ENCODE data around the gene ZNF76.

The ZNF76 gene

DNA sequence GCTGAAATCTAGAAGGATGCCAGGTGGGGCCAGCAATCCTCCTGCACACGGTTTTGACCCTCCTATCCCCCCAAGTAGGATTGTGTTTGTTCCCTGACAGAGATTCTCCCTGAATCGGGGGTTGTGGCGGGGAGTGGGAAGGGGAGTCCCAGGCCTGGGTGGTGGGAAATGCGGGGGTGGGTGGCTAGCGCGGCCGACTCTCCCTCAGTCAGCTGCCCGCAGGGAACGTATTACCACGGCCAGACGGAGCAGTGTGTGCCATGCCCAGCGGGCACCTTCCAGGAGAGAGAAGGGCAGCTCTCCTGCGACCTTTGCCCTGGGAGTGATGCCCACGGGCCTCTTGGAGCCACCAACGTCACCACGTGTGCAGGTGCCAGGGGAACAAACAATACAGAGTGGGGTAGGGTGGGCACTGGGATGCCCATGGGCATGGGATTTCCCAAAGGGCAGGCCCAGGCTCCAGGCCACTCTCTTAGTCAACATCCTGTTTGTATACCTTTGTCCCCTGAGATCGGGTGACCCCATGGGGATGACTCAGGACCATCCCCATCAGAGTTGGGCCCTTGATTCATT lies 16.1 kb upstream of the ZNF76 start:
- Mint-ChIP-seq H3K36me3 (ENCODE audit: low read depth) (no peaks in the 10 kb centered on the region), H3K27ac (no peak overlapping the region), H3K4me3 (no peak overlapping the region), H3K4me1 (ENCODE audit: low read depth) (peaks cover 17% of the 10 kb centered on the region), H3K9me3 (no peaks in the 10 kb centered on the region), H3K27me3 (ENCODE audit: low read depth) (no peaks in the 10 kb centered on the region)
- DNase-seq (ENCODE audit: low spot score) = no peak

- no peak for DNase-seq (ENCODE audit: low spot score)
- Mint-ChIP-seq H3K4me1 (ENCODE audit: low read depth) (peaks cover 24% of the 10 kb centered on the region), H3K36me3 (ENCODE audit: low read depth) (no peaks in the 10 kb centered on the region)
These were observed 15.0 kb upstream of the ZNF76 start for GRCh38 chr6:35244551-35244950.

GRCh38 chr6:35247642-35248231 lies 11.8 kb upstream of the ZNF76 start:
- H3K4me3 Mint-ChIP-seq = peak overlapping the region; percentile 58
- H3K9me3 Mint-ChIP-seq = no peaks in the 10 kb centered on the region
- H3K27me3 Mint-ChIP-seq (ENCODE audit: low read depth) = no peaks in the 10 kb centered on the region

More at GRCh38 chr6:35244551-35244950, 15.0 kb upstream of the ZNF76 start:
- Mint-ChIP-seq H3K9me3 (no peaks in the 10 kb centered on the region), H3K4me3 (no peak overlapping the region), H3K27ac (no peak overlapping the region), H3K27me3 (ENCODE audit: low read depth) (no peaks in the 10 kb centered on the region)

DNA sequence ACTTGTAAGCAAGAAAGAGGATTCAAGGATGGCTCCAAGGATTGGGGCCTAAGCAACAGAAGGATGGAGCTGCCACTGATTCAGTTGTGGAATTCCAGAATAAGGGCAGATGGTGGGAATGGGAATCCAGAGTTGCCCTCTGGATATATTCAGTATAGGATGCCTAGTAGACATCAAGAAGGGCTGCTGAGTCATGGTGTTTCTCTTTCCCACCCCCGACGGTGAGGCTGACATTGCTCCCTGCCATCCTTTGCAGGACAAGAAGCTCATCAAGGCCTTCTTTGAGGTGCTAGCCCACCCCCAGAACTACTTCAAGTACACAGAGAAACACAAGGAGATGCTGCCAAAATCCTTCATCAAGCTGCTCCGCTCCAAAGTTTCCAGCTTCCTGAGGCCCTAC lies 11.2 kb upstream of the ZNF76 start:
- peaks cover 24% of the 10 kb centered on the region for H3K4me1 Mint-ChIP-seq (ENCODE audit: low read depth)
- no peaks in the 10 kb centered on the region for H3K9me3 Mint-ChIP-seq
- peak overlapping the region; percentile 58 for H3K4me3 Mint-ChIP-seq
- H3K27ac Mint-ChIP-seq = peak overlapping the region; percentile 66
- H3K36me3 Mint-ChIP-seq (ENCODE audit: low read depth) = no peaks in the 10 kb centered on the region
- DNase-seq (ENCODE audit: low spot score) = no peak
- no peaks in the 10 kb centered on the region for H3K27me3 Mint-ChIP-seq (ENCODE audit: low read depth)

More at GRCh38 chr6:35247642-35248231, 11.8 kb upstream of the ZNF76 start:
- Mint-ChIP-seq H3K4me1 (ENCODE audit: low read depth) (peaks cover 24% of the 10 kb centered on the region), H3K27ac (peak overlapping the region; percentile 66), H3K36me3 (ENCODE audit: low read depth) (no peaks in the 10 kb centered on the region)
- peak; percentile 14 for DNase-seq (ENCODE audit: low spot score)

DNA sequence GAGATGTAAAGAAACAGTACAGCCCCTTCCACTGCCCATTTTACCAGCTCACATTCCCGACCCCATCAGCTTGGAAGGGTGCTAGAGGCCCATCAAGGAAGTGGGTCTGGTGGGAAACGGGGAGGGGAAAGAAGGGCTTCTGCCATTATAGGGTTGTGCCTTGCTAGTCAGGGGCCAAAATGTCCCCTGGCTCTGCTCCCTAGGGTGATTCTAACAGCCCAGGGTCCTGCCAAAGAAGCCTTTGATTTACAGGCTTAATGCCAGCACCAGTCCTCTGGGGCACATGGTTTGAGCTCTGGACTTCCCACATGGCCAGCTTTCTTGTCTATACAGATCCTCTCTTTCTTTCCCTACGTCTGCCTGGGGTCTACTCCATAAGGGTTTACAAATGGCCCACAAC lies 10.6 kb upstream of the ZNF76 start:
- H3K27me3 Mint-ChIP-seq (ENCODE audit: low read depth) = no peaks in the 10 kb centered on the region
- no peak for DNase-seq (ENCODE audit: low spot score)
- peak overlapping the region; percentile 50 for H3K4me3 Mint-ChIP-seq
- H3K9me3 Mint-ChIP-seq = no peaks in the 10 kb centered on the region
- no peaks in the 10 kb centered on the region for H3K36me3 Mint-ChIP-seq (ENCODE audit: low read depth)
- peak overlapping the region; percentile 64 for H3K27ac Mint-ChIP-seq
- H3K4me1 Mint-ChIP-seq (ENCODE audit: low read depth) = peaks cover 24% of the 10 kb centered on the region

DNA sequence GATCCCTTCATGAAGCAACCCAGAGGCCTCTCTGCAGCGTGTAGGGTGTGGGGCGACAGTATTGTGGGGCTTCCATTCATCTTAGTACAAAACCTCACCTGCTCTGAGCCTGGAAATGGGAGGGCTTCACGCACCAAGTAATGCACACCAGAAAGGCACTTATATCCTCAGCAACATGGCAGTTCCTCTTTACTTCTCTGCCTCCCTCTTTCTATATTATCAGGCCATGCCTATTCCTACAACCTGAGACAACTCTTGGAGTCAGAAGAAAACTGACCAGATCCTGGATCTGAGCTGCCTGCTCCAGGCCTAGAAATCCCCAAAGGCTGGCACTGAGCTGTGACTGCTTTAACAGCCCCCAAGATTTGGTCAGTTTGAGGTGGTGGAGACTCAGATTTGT lies 7.6 kb upstream of the ZNF76 start:
- H3K9me3 Mint-ChIP-seq = no peaks in the 10 kb centered on the region

DNA sequence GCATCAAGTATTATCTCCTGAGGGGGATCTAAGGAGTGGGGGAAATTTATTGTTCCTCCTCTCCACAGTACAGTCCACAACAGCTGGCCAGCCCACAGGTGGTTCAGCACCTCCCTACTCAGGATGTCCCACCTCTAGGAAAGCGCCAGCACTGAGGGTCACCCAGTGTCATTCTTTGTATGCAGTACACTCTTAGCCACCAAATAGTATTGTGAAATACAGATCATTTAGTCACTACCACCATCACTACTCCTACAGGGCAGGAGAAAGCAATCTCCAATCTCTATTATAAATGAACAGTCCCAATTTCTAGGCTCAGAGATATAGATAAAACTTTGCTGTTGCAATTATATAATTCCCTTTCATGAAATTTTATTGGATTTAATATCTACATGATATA lies 6.3 kb upstream of the ZNF76 start:
- no peaks in the 10 kb centered on the region for H3K9me3 Mint-ChIP-seq
- H3K27ac Mint-ChIP-seq = no peak overlapping the region
- peaks cover 11% of the 10 kb centered on the region for H3K4me1 Mint-ChIP-seq (ENCODE audit: low read depth)
- DNase-seq (ENCODE audit: low spot score) = no peak
- H3K36me3 Mint-ChIP-seq (ENCODE audit: low read depth) = no peaks in the 10 kb centered on the region
- no peaks in the 10 kb centered on the region for H3K27me3 Mint-ChIP-seq (ENCODE audit: low read depth)
- no peak overlapping the region for H3K4me3 Mint-ChIP-seq

More for the DNA sequence above, 7.6 kb upstream of the ZNF76 start:
- Mint-ChIP-seq H3K4me3 (no peak overlapping the region), H3K36me3 (ENCODE audit: low read depth) (no peaks in the 10 kb centered on the region), H3K27ac (no peak overlapping the region), H3K4me1 (ENCODE audit: low read depth) (peaks cover 18% of the 10 kb centered on the region), H3K27me3 (ENCODE audit: low read depth) (no peaks in the 10 kb centered on the region)
- DNase-seq (ENCODE audit: low spot score) = no peak

DNA sequence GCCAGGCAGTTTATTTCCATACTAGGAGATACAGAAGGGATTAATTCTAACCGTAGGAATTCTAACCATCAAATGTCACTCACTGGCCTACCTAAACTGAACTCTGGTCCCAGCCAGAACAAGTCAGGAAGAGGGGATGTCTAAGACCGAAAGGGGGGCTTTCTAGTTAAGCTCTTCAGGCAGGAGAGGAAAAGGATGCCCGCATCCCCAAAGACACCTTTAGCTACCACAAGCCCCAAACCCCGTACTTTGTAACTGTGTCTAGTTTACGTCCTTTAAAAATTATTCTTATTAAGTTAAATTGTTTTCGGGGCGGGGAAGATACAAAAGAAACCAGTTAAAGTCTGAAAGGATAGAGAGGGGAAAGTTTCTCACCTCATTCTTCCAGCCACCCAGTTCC lies 1.2 kb upstream of the ZNF76 start:
- Mint-ChIP-seq H3K27ac (peak overlapping the region; percentile 94), H3K4me1 (ENCODE audit: low read depth) (peaks cover 33% of the 10 kb centered on the region), H3K4me3 (peak overlapping the region; percentile 97), H3K36me3 (ENCODE audit: low read depth) (no peaks in the 10 kb centered on the region), H3K9me3 (no peaks in the 10 kb centered on the region), H3K27me3 (ENCODE audit: low read depth) (no peaks in the 10 kb centered on the region)
- no peak for DNase-seq (ENCODE audit: low spot score)

DNA sequence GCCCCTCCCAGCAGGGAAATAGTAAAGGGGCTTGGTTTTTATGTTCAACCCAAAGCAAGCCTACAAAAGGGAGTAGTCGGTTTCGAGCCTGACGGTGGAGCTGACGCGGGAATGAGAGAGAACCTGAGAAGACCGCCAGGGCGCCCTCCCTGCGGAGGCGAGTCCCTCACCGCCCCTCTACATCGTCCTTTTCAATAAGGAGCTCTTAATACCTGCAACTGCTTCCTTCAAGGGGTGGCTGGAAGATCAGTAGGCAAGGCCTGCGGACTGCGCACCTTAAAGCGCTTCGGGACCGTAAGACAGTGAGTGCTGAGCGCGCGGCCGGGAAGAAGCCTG lies 709 bp upstream of the ZNF76 start:
- Mint-ChIP-seq H3K4me3 (peak overlapping the region; percentile 97), H3K27ac (peak overlapping the region; percentile 94), H3K9me3 (no peaks in the 10 kb centered on the region), H3K27me3 (ENCODE audit: low read depth) (no peaks in the 10 kb centered on the region), H3K36me3 (ENCODE audit: low read depth) (no peaks in the 10 kb centered on the region), H3K4me1 (ENCODE audit: low read depth) (peaks cover 33% of the 10 kb centered on the region)
- no peak for DNase-seq (ENCODE audit: low spot score)

DNA sequence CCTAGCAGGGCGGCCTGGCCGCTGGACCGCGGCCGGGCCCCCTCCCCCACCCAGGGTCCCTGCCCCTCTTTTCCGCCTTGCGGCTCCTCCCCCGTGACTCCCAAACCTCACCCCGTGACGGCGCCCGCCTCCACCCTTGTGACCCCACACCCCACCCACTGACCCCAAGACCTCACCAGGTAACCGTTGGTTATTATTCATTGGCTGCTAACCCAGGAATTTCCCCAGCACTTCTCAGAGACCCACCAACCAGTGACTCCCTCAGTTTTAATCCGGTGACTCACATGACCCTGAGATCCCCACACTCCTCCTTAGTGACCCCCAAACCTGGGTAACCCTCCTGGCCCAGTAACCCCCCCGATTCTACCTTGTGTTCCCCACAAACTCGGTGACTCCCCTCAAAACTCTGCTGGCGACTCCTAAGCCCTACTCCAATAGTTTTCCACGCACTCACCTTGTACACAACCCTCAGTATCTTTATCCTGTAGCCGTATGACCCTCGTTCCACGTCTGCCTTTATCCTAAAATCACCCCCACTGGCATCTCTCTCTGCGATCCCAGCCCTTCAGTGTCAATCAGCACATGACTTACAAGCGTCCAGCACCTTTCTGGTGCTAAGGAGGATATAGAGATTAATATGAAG lies 534 bp downstream of the ZNF76 start:
- Mint-ChIP-seq H3K36me3 (ENCODE audit: low read depth) (peaks cover 3% of the 10 kb centered on the region), H3K27ac (peak overlapping the region; percentile 89), H3K27me3 (ENCODE audit: low read depth) (no peaks in the 10 kb centered on the region), H3K4me1 (ENCODE audit: low read depth) (peaks cover 39% of the 10 kb centered on the region), H3K4me3 (peak overlapping the region; percentile 85), H3K9me3 (no peaks in the 10 kb centered on the region)
- DNase-seq (ENCODE audit: low spot score) = peak; percentile 60

DNA sequence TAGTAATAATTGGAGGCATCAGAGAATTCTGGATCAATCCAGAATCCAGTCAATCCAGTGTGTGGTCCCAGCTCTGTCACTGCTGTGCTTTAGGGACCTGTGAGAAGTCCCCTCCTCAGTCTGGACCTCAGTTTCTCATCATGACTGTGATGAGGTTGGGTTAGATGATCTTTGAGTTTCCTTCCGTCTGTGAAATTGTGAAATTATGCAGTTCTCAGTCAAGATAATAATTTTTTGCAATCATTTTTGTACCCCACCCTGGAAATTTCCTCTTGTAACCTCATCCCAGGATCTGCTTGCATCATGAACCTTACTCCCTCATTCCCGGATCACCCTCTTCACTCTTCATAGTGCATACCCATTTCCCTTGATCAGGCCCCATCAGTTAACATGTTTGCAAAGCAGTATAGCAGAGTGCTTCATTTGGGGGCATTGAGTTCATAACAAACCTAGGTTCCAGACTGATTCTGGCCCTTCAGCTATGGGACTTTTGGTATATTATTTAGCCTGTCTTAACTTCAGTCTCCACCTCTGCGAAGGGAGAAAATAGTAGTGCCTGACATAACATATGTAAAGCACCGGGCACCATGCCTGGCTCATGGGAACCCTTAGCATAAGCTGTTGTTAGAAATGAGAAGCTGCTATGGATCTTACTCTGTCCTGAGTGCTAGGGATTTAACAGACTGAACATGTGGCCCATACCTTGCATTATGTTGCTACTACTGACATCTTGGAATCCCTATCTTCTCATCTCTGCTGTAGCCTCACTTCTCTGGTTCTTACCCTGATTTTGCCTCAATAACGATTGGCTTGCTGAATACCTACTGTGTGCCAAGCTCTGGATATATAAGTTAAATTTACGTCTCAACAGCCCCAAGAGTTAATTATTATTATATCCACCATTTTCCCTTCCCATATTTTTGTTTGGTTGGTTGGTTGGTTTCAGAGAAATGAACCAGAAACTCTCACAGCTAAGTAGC lies 1.3 kb downstream of the ZNF76 start:
- Mint-ChIP-seq H3K27me3 (ENCODE audit: low read depth) (no peaks in the 10 kb centered on the region), H3K36me3 (ENCODE audit: low read depth) (peaks cover 3% of the 10 kb centered on the region), H3K9me3 (no peaks in the 10 kb centered on the region), H3K4me1 (ENCODE audit: low read depth) (peaks cover 41% of the 10 kb centered on the region), H3K27ac (peak overlapping the region; percentile 89), H3K4me3 (peak overlapping the region; percentile 85)
- DNase-seq (ENCODE audit: low spot score) = no peak

DNA sequence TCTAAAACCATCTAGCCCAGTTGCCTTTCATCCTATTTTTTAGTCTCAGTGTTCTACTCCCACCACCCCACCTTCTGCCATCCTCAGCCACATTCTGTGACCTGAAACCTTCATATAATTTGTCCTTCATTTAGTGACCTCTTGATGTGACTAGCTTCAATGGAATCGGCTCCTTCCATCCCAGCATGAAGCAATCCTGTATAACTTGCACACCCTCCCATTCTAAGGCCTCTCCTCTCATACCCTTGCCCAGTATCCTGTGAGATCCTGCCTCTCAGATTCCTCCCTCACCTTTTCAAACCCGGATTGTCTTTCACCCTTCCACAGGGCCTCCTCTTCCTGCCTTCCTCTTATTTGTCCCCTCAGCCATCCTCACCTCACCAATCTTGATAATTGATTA lies 3.1 kb downstream of the ZNF76 start:
- no peaks in the 10 kb centered on the region for H3K27me3 Mint-ChIP-seq (ENCODE audit: low read depth)
- no peaks in the 10 kb centered on the region for H3K9me3 Mint-ChIP-seq
- no peak overlapping the region for H3K4me3 Mint-ChIP-seq
- no peak for DNase-seq (ENCODE audit: low spot score)
- H3K4me1 Mint-ChIP-seq (ENCODE audit: low read depth) = peaks cover 41% of the 10 kb centered on the region
- peak overlapping the region; percentile 52 for H3K27ac Mint-ChIP-seq
- peaks cover 3% of the 10 kb centered on the region for H3K36me3 Mint-ChIP-seq (ENCODE audit: low read depth)

DNA sequence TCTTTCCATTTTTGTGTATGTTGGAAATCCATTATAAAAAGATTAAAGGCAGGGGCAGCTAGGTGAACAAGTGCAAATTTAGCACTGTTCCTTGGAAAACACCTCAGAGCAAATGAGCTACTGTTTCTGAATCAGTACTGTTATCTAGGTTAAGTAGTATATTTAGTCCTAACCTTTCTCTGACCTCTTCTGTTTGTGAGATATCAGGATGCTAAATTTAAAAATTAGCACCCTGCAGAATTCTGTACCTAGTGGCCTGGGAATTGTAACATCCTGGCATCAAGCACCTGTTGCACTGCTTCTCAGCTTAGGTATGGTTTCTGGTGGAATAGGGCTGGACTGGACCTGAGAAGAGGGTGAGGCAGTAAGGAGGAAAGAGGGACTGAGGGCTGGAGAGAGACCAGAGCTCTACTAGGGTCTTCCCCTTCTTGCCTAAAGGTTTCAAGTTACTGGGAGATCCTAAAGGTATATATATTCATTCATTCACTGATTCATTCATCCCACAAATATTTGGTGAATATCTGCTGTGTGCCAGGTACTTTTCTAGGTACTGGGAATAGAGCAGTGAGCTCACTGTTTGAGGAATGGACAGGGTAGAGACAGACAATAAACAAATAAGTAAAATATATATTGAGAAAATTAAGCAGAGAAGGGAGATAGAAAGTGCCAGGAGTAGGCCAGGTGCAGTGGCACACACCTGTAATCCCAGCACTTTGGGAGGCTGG lies 5.2 kb downstream of the ZNF76 start:
- Mint-ChIP-seq H3K27ac (no peak overlapping the region), H3K9me3 (no peaks in the 10 kb centered on the region), H3K36me3 (ENCODE audit: low read depth) (peaks cover 3% of the 10 kb centered on the region), H3K4me1 (ENCODE audit: low read depth) (peaks cover 39% of the 10 kb centered on the region), H3K27me3 (ENCODE audit: low read depth) (no peaks in the 10 kb centered on the region), H3K4me3 (no peak overlapping the region)
- no peak for DNase-seq (ENCODE audit: low spot score)
